GM21390 (cell line): ENCODE measurements around the gene RASSF9.

Experiments used
- ATAC-seq: cut with Tn5 transposase; IDR thresholded peaks from one replicate; pipeline ENCODE4 v1.9.1; 2021; ENCODE audit not compliant: unreplicated experiment

RASSF9 gene

DNA sequence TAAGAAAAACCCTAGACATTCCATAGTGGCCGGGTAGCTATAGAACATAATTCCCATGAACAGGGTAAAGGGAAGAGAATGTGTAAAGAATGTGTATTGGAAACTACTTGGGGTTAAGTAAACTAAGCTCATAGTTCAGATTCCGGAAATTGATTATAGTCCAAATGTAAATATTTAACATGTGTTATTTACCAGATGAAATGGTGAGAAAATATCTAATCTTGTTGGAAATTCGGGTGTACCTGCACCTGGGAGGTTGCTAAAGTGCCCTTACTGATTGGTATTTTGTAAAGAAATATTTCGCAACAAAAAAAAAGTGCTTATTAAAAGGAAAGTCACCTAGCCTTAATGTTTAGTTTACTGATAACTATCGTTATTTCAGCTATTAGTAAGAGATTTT, 14.4 kb downstream of the RASSF9 start:
- no peak for ATAC-seq

DNA sequence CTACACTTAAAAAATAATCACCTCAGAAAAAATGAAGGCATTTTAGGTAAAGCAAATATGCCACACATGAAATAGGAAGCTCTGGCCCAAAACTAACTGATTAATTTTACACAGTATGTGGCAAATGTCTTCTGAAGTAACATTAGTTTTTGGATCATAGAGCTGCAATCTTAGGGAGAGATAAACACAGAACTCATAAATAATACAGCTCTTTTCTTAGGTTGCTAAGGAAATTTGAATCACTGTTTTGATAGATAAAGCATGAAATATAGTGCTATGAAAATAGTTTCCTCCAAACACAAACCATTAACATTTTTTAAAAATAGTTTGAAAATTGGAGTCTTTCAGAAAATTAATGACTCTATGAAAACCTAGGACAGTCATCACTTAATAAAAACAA, 15.0 kb downstream of the RASSF9 start:
- no peak for ATAC-seq

DNA sequence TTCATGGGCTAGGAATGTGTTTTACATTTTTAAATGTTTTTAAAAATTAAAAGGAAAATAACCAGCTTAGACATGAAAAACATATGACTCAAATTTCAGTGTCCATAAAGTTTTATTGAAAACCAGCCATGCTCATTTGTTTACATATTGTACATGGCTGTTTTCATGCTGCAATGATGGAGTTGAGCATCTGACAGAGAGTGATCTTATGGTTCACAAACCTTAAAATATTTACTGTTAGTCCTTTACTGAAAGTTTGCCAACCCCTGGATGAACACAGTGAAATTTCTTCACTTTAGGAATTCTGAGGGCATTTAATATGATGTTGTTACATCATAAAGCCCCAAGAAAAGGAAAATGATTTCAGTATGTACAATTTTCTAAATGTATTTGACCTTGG, 16.1 kb downstream of the RASSF9 start:
- ATAC-seq, result no peak

DNA sequence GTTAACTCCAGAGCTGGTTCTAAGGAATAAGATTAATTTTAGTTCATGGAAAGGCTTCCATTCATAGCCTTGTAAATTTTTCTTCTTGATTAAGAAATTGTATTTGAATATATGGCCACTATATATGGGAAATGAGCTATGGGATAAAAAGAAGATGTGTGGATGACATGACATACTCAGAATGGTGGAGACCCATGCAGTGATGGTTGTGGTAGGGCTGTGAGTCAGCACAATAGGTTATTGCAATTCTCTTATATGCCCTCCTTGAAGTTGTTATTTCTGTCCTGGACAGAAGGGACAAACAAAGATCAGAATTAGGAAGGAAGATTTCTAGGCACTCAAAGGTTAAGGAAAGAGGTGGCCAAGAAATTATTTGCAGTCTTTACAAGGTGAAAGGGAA, 21.5 kb downstream of the RASSF9 start:
- ATAC-seq, result no peak

DNA sequence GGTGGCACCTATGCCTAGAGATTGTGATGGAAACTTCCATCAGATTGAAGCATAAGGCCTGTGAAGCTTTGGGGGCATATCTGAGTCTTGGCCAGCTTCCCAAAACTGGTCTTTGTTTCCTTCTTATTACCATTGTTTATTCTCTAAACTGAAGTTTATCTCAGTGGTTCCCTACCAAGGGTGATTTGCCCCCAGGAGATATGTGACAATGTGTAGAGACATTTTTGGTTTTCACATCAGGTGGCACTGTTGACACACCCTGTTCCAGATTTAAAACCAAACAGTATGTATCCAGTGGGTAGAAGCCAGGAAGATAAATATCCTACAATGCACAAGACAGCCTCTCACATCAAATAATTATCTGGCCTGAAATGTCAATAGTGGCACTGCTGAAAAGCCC, 22.1 kb downstream of the RASSF9 start:
- ATAC-seq, result no peak

DNA sequence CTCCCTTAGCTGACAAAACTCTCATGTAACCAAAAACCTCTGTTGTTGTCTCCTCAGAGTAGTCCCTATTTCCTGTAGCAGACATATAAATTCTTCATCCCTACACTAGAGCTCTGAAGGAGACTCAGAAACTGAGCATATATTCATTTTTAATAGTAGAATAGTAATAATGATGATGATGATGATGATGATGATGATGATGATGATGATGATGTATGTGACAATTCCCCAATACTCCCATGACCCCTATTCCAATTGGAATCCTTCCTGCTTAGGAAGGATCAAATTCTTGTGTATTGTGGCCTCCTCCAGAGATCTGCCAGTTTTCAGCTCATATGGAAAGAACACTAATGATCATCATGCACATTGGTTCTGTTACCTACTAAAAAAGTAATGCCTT, 26.7 kb downstream of the RASSF9 start:
- no peak for ATAC-seq

DNA sequence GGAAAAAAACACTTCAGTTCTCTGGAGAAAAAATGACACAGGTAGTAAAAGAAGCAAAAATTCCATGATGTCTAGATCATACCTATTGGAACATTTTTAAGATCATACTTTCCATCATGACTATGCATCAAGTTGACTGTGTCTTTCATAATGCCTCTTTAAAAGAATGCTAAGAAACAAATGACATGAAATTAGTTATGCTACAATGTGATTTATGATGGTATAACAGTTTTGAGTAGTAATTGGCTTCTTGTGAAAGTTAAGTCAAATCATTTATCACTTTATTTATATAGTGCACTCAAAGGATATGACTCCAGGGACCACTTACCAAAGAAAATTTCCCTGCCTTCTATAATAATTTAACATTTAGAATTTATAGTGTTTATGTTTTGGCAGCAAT, 28.5 kb downstream of the RASSF9 start:
- ATAC-seq, result no peak

DNA sequence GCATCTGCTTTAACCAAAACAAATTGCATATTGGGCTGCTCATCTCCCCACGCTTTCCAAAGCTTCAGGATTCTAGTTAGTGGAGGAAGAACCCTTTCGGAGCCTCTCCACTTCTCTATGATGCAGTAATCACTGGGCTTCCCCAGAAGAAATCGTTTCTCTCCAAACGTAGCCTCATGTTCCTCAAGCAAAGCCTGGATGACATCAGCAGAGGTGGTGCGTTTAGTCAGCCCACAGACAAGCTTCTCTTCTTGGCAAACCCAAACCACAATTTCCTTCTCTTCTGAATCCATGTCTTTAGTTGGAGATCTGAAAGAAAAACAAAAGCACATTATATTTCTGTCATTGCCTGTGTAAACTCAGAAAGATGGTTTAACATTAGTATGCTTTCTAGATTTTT, 30.6 kb downstream of the RASSF9 start:
- no peak for ATAC-seq

DNA sequence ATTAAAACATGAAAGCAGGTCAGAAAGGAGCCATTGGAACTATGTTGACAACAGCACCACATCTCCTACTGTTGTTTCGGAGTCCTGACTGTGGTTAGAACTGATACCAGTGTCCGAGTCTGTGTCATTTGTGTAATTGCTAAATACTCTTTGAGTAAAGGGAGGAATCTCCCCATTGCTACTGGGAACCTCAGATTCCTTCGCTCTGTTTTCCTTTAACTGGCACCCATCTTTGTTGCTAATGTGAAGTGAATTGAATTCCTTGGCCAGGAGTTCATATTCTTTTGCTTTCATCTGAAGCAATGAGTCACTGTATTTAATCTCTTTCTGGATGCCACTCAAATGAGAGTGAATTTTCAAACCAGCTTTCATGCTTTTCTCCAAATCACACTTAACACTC, 31.5 kb downstream of the RASSF9 start:
- no peak for ATAC-seq

DNA sequence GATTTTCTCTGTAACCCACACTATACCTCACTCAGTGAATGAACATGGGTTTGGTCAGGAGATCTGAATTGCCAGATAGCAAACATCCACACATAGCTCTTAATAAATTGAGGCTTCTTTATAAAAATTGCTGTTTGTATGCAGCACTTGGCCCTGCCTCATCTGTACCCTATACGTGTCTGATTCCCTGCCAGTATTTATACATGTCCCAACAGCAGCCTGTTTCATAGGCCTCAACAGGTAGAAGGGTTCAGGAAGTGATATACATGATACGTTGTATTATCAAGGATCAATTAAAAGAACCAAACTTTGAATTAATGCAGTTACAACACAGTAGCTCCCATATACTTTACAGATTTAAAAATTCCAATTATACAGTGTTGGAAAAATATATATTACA, 32.3 kb downstream of the RASSF9 start:
- ATAC-seq, result no peak

DNA sequence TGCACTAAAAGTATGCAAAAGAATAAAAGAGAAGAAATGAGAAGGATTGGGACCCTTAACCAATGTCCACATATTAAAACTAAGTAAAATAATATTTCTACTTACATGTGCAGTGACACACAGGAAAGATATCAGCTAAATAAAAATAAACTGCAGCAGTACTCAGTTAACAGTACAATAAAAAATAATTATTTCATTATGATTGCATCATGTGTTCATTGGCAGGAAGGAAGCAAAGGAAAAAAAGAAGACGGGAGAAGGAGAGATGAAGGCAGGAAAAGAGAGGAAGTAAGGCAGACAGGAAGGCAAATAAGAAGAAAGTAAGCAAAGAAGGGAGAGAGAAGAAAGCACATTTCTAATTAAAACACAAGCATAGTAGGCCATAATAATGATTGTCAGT, 33.0 kb downstream of the RASSF9 start:
- ATAC-seq, result no peak

DNA sequence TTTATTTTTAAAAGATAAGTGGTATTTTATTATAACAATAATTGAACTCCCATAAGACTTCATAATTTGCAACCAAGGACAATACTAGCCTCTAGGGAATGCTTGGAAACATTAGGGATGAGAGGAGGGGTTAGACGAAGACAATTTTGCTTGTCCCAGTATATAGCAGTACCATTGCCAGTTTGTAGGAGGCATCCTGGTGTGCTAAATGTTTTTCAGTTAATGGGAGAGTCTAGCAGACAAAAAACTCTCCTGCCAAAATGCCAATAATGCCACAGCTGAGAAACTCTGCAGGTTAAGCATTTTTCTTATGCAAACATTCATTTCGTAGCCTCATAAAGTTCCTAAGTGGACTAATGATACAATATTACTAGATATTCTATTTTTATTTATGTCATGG, 38.1 kb downstream of the RASSF9 start:
- ATAC-seq, result no peak

DNA sequence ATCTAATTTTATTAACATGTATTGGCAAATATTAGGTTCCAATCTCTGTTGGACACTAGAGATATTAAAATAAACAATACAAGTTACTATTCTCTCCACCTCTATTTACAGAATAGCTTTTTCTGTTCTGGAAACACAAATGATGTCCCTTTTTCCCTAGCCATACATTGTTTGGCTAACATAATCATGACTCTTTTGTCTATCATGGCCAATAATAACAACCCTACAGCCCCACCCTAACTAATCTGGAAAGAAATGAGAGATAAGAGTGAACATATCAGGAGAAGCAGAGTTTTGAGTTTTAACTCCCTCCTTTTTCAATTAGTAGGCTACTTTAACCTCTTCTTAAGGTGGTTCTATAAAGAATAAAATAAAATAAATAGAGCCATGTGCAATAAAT, 40.2 kb downstream of the RASSF9 start:
- no peak for ATAC-seq

DNA sequence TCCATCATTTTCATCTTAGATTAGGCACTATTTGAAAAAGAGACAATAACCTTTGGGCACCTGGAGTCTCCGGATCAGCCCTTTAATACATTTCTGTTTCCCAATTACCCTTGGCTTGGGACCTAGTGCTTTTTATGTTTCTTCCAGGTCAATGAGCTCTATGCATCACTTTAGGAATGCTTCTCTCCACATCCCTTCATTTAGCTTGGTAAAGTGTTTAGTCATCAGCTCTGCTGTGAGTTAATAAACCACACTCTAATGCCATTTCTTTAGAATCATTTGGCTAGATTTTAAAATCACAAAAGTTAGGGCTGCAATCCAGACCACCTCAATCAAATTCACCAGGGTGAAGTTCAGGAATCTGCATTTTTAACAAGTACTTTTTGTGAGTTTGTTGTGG, 41.7 kb downstream of the RASSF9 start:
- ATAC-seq, result no peak

DNA sequence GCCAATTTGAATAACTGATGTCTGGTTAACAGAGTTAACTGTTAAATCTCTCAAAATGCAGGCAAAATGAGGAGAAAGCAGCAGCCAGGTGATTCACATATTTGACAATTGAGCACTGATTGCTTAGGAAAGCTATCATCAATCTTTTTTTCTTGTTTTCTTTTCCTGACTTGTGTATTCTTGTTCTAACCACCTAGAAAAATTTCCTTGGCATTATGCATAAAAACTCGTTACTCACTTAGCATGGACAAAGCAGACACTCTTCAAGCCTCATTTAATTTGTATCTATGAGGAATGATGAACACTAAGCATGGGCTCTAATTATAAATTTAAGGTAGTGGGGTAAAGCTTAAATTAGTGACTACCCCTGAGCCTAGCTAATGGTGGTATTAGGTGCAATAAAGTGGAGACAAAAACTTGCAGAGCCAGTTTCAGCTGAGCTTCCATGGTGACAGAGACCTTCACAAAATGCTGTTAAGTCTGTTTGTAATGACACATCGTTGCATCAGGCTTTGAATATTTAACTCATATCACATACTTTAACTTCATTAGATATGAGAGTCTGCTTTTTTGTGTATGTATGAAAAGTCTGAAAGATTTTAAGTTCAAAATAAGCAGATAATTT, 52.0 kb downstream of the RASSF9 start:
- ATAC-seq, result no peak

DNA sequence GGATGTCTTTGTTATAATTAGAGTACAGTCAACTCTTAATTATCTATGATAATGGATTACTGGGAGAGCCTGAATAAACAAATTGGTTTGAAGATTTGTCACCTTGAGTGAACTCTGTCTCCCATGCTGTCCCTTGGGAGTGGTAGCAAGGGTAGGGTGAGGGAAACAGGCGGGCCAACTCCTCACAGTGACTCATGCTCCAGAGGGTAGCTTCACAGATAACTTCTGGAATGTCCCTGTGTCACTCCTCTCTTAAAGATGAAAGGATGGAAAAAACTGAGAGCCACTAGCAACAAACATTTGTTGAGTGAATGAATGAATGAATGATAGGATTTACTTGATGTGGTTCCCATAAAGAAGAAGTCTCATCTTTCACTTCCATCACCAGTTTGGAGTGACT, 53.5 kb downstream of the RASSF9 start:
- ATAC-seq, result no peak

DNA sequence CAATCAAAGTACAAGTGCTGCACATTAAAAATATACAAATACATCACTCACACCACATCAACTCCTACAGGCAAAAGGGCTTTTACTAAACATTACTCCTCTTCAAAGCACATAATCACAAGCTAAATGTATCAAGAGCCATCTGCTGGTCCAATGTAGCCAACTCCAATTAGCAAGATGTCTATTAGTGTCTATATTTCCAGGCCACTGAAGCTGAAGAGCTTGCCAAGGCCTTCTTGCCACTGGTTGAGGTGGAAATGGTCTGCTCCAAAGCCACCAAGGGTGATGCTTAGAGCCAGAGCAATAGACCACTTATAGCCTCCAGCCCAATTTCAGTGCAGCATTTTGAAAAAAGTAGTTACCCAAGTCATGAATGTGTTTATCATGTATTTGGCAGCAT, 54.4 kb downstream of the RASSF9 start:
- no peak for ATAC-seq

DNA sequence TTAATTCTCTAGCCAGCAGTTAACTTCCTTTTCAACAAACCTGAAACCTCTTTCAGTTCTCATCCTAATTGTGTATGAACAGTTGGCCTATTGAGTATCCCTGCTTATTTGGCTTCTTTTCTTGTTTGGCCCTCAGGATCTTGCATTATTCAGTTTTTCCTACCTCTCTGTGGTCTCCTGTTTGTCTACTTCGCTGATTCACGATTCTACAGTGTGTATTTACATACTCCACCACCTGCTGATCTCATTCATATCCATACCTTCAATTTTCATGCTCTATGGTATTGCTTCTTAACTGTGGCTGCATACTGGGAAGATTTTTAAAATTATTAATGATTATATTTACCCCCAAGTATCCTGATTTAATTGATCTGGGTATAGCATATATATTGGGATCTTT, 56.4 kb downstream of the RASSF9 start:
- ATAC-seq, result no peak

DNA sequence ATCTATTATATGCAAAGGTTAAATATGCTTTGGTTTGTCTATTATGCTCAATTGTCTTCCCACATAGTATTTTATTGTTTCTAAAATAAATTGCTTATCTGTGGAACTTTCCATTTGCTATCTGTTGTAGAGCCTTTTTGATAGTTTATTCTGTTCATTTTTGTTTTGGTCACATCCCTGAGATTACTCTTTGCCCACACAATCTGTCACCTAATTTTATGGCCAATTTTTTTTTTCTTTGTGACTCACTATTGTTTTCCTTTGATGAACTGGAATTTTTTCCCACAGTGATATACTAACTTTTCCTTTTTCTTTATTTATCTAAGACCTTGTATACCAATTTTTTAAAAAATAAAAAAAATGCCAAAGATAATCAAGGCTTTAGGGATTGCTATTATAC, 61.1 kb downstream of the RASSF9 start:
- no peak for ATAC-seq

DNA sequence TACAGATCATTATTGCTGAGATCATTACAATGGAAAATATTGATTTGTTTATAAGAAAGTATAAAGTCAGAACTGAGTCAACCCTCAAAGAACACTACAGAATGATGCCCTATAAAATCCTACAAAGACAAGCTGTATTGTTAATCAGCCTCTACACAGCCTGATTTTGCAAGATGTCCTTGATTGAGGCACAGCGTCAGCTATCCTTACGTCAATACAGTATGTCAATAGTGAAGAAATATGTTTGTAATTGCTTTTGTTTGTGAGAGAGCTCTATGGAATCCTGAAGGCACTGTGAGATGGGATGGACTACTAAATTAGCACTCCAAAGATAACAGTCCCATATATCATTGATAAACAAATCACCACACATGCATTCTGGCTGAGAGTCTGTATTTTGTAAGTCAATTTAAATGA, 70.7 kb downstream of the RASSF9 start:
- no peak for ATAC-seq

DNA sequence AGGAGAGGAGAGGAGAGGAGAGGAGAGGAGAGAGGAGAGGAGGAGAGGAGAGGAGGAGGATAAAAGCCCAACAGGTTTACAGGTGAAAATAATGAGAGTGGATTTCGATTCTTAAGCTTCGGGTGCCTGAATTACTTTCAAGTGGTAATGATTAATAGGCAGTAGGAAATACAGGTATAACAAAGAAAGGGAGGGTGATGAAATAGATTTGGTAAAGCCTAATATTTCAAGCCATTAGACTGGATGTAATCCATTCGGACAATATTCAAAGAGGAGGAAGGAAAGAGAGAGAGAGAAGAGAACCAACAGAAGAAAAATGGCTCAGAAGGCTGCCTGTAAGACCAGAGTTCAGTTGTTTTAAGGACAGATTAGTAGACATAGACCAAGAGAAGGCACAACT, 76.6 kb downstream of the RASSF9 start:
- ATAC-seq, result no peak

DNA sequence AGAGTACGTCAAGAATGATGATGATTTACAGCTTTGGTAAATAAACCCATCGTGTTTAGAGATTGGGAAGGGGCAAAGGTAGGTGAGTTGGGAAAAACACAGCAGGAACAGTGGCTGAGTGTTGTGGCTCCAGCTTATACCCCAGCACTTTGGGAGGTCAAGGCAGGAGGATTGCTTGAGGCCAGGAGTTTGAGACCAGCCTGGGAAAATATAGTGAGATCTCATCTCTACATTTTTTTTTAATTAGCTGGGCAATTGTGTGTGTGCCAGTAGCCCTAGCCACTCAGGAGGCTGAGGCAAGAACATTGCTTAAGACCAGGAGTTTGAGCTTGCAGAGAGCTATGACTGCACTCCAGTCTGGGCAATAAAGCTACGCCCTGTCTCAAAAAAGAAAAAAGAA, 77.1 kb downstream of the RASSF9 start:
- no peak for ATAC-seq

DNA sequence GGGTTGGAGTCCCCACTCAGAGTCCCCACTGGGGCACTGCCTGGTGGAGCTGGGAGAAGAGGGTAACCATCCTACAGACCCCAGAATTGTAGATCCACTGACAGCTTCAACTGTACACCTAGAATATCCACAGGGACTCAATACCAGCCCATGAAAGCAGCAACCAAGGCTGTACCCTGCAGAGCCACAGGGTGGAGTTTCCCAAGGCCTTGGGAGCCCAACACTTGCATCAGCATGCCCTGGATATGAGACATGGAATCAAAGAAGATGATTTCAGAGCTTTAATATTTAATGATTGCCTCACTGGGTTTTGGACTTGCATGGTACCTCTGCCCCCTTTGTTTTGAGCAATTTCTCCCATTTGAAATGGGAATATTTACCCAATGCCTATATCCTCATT, 80.4 kb downstream of the RASSF9 start:
- ATAC-seq, result no peak
